ENCODE data around the gene NRXN3.

GRCh38 chr14:79293482-79294177 lies 1123.5 kb downstream of the NRXN3 start:
- TF ChIP-seq CTCF (IDR thresholded peaks at IDR 0.05): no peak
- TF ChIP-seq EZH2phosphoT487 (IDR thresholded peaks at IDR 0.05): no peak
- TF ChIP-seq EZH2 (IDR thresholded peaks at IDR 0.05): no peak
